GM12874 (cell line): ENCODE measurements around the gene ARNT2.

Experiments used
- TF ChIP-seq, protein P1 (sequence below): IDR thresholded peaks from 2 replicates; pipeline ENCODE4 v1.5.1; 2011; ENCODE audit warnings: low read depth, mild to moderate bottlenecking, control low read depth, low read length, moderate library complexity; ENCODE audit not compliant: insufficient read depth

The ARNT2 gene

DNA sequence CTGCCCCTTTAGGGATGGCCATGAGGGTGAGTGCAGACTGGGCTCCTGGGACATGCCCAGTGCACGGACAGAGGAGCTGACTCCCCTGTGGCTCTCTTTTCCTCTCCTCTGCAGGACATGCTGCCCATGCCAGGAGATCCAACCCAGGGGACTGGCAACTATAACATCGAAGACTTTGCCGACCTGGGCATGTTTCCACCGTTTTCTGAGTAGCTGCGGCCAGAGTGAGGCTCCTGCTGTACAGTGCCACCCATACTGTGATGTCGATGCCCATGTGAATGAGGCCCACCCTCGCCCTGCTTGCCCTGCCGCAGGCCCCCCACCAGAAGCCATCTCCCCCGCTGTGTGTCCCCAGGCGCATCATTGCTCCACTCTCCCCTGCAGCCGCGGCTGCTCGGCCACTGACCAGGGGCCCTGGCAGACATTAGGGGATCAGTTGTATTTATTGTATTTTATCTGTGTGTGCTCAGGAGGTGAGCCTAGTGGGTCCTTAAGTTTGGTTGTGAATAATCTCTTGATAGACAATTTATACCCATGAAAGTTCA is 189.4 kb downstream of the ARNT2 start:
- TF ChIP-seq, protein P1, sequence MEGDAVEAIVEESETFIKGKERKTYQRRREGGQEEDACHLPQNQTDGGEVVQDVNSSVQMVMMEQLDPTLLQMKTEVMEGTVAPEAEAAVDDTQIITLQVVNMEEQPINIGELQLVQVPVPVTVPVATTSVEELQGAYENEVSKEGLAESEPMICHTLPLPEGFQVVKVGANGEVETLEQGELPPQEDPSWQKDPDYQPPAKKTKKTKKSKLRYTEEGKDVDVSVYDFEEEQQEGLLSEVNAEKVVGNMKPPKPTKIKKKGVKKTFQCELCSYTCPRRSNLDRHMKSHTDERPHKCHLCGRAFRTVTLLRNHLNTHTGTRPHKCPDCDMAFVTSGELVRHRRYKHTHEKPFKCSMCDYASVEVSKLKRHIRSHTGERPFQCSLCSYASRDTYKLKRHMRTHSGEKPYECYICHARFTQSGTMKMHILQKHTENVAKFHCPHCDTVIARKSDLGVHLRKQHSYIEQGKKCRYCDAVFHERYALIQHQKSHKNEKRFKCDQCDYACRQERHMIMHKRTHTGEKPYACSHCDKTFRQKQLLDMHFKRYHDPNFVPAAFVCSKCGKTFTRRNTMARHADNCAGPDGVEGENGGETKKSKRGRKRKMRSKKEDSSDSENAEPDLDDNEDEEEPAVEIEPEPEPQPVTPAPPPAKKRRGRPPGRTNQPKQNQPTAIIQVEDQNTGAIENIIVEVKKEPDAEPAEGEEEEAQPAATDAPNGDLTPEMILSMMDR: no peak

DNA sequence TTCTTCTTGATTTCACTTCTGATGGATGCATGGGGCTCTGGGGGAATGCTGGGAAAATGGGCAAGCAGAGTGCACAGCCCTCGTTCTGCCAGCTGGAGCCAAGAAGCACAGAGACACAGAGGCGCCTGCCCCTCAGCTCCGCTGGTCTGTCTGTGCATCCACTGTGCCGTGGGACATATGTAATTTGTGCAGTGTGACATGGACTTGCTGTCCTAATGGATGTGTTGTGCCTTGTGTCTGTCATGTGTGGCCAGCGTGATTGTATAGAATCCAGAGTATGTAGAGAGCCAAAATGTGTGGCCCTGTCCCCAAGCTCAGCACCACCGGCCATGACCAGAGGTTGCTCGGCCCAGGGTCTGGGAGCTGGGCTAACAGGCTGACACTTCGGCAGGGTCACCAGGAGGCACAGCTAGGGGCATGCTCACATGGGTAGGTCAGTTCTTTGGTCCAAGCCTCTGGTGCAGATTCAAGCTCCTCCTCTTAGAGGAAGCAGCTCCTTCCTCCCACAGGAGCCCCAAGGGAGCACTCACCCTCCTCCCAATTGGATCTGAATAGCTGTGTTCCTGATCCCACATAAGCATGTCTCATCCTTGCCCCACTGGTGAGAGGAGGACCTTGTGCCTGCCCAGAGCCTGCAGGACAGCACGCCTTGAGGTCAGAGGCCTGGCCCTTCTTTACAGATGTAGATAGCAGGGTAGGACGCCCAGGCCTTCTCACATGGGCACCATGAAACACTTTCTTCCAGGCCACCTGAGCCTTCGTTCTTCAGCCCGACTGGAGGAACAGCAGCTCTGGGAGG is 190.1 kb downstream of the ARNT2 start:
- TF ChIP-seq, protein P1: no peak

DNA sequence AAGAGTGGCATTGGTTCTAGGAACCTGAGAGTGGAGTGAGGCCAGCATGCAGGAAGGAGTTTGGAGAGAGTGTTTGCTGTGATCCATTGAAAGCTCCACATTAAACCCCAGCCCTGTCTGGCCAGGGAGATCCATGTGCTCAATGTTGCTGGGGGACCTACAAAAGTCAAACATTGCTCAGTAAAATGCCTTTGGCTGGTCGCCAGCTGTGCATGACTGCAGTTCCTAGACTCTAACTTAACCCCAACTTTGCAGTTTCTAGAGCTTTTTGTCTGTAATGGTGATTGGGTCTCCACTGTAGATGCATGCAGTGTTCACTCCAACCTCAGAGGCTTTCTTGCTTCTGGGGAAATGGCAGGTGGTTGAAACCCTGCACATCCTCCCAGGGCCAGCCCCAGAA is 191.2 kb downstream of the ARNT2 start:
- TF ChIP-seq, protein P1: no peak

DNA sequence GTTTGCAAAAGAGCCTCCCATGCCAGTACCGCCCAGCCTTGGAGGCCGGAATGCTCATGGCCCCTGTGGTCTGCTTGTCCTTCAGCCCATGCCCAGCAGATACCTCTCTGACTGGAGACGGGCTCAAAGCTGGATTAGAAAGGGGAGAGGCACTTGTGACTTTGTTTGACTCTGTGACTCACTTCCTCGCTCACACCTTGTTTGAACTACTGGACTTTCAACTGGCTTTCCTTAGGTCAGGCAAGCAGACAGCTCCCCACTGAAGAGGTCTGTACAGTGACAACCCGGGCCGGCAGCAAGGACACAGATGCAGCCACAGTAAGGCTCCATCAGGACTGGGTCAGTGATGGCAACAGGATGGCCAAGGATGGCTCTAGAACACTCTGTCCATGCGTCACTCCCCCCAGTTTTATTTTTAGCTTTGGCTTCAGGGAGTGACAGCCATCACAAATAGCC is 192.4 kb downstream of the ARNT2 start:
- TF ChIP-seq, protein P1: no peak

DNA sequence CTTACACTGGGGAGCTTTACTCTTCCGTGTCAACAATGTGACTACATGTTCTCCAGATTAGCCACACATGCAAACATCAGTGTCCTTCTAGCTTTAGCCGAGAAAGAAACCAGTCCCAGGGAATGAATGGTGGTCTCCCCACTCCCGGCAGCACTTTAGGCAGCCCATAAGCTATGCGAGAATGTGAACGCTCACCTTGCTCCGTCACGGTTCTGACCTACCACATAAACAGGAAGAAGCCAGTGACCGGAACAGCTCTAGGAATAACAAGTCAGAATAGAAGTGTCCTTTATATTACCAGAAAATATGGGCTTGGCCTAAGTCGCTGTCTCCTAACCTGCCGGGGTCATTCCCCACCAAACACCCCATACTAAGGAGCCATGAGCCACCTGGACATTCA is 192.9 kb downstream of the ARNT2 start:
- TF ChIP-seq, protein P1: no peak

DNA sequence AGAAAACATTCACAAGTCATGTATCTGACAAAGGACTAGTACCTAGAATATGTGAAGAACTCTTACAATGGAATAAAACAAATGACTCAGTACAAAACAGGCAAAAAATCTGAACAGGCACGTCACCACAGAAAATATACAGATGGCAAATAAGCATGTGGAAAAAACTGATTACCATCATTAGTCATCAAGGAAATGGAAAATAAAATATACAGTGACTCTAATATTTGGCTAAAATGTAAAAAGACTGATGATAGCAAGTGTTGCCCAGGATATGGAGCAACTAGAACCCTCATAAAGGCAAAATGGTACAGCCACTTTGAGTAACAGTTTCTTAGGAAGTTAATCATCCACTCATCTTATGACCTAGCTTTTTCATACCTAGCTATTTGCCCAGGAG is 195.2 kb downstream of the ARNT2 start:
- TF ChIP-seq, protein P1: no peak

DNA sequence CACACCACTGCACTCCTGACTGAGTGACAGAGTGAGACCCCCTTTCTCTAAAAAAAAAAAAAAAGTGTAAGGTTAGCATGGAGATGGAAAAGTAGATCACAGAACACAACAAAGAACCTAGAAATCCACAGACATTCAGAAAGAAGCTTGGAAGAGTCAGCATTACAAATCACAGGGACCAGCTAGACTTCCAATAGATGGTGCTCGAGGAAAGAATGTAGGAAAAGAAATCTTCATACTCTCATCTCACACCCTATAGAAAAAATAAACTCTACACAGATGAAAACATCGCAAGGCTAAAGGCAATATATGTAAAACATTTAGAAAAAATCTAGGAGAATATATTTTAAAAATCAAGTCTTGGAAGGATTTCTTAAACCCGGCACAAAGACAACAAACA is 196.4 kb downstream of the ARNT2 start:
- TF ChIP-seq, protein P1: no peak
